HL-60 (cell line): Measurements from ENCODE around the gene C1QTNF7.

Experiments used
- CTCF ChIP-seq: IDR thresholded peaks from one replicate; pipeline ENCODE4 v1.5.1; 2011; ENCODE audit warnings: low read length, control low read depth, inconsistent platforms; ENCODE audit not compliant: insufficient read depth
- GABPA ChIP-seq: IDR thresholded peaks from 2 replicates; pipeline ENCODE4 v1.6.1; 2012; ENCODE audit warnings: low read depth
- POLR2AphosphoS5 ChIP-seq: IDR thresholded peaks from 2 replicates; pipeline ENCODE4 v1.6.1; 2012; ENCODE audit warnings: low read depth
- REST ChIP-seq: IDR thresholded peaks from 2 replicates; pipeline ENCODE4 v1.6.1; 2012; ENCODE audit warnings: low read depth; ENCODE audit not compliant: insufficient replicate concordance
- SPI1 ChIP-seq: IDR thresholded peaks from 2 replicates; pipeline ENCODE4 v1.6.1; 2012; ENCODE audit warnings: low read depth, mild to moderate bottlenecking, borderline replicate concordance

GRCh38 chr4:15489551-15489950, 61.7 kb downstream of the C1QTNF7 start:
- TF ChIP-seq POLR2AphosphoS5 (no peak), CTCF (no peak), REST (no peak), SPI1 (no peak), GABPA (no peak)
